Stomach (tissue), 4 donors: ENCODE measurements around the gene CYSLTR2.

Experiments used
- CTCF ChIP-seq, 7 experiments: fragments of 450-650 bp in 4 of 7; fragments of 200-600 bp in 3 of 7; sonication (generic) in 3 of 7; IDR thresholded peaks; one replicate each; pipeline ENCODE4 v1.5.1; 2016 to 2019; ENCODE audit warnings: antibody characterized with exemption in 7 of 7, control low read depth in 2 of 7, mild to moderate bottlenecking in 1 of 7
- EP300 ChIP-seq: sonication (generic); formaldehyde crosslinking; IDR thresholded peaks from one replicate; pipeline ENCODE4 v1.6.1; 2017; ENCODE audit warnings: antibody characterized with exemption
- POLR2A ChIP-seq, 4 donors: fragments of 450-650 bp; IDR thresholded peaks; one replicate each; pipeline ENCODE4 v1.6.1; 2016; ENCODE audit warnings: antibody characterized with exemption in 4 of 4, control low read depth in 2 of 4, mild to moderate bottlenecking in 1 of 4, moderate library complexity in 1 of 4
- POLR2AphosphoS5 ChIP-seq, 3 donors: sonication (generic); formaldehyde crosslinking; IDR thresholded peaks; one replicate each; pipeline ENCODE4 v1.6.1; 2016; ENCODE audit warnings: antibody characterized with exemption in 3 of 3

GRCh38 chr13:48637601-48638000, 16.1 kb upstream of the CYSLTR2 start:
- TF ChIP-seq CTCF (IDR thresholded peaks at IDR 0.05) (no peak), POLR2A (IDR thresholded peaks at IDR 0.05) (no peak), POLR2AphosphoS5 (IDR thresholded peaks at IDR 0.05) (no peak), EP300 (no peak)
